K562 (cell line): Measurements from ENCODE around the gene FAM227B.

Source experiments
- CEBPG ChIP-seq, 3 experiments: fragments of 200-800 bp in 1 of 3; sonication (Bioruptor generic) in 1 of 3; sonication (generic) in 1 of 3; formaldehyde crosslinking in 1 of 3; IDR thresholded peaks in 2 of 3; conservative IDR thresholded peaks in 1 of 3; 2 replicates each; pipeline versions ENCODE4 v1.6.1 to v1.8.0; 2016 to 2022; ENCODE audit warnings: missing compliant biosample characterization in 2 of 3, missing genetic modification characterization in 2 of 3, mild to moderate bottlenecking in 1 of 3, missing genetic modification reagents in 1 of 3
- ELF4 ChIP-seq: fragments of 450-650 bp; formaldehyde crosslinking; IDR thresholded peaks from 2 replicates; pipeline ENCODE4 v1.4.0; 2022; ENCODE audit warnings: missing genetic modification characterization
- GATAD2A ChIP-seq: fragments of 450-650 bp; IDR thresholded peaks from 2 replicates; pipeline ENCODE4 v1.6.1; 2017
- TARDBP ChIP-seq: fragments of 450-650 bp; IDR thresholded peaks from 2 replicates; pipeline ENCODE4 v1.6.1; 2016
- TEAD4 ChIP-seq, 2 experiments: sonication (generic) in 1 of 2; formaldehyde crosslinking in 1 of 2; IDR thresholded peaks; 2 replicates each; pipeline versions ENCODE4 v1.6.1 to v1.8.0; 2012 to 2022; ENCODE audit warnings: borderline replicate concordance in 1 of 2, inconsistent platforms in 1 of 2, low read length in 1 of 2, mild to moderate bottlenecking in 1 of 2, missing genetic modification reagents in 1 of 2
- ZNF175 ChIP-seq: fragments of 200-800 bp; sonication (Bioruptor generic); IDR thresholded peaks from 2 replicates; pipeline ENCODE4 v1.6.1; 2016; ENCODE audit warnings: low read depth, mild to moderate bottlenecking, missing genetic modification characterization, missing compliant biosample characterization
- TF ChIP-seq, protein P1 (sequence below): IDR thresholded peaks from 3 replicates; pipeline ENCODE4 v1.6.1; 2011; ENCODE audit warnings: borderline replicate concordance, mild to moderate bottlenecking, moderate library complexity; ENCODE audit not compliant: insufficient read length; ENCODE audit errors: extremely low read depth
- TF ChIP-seq, protein P2 (sequence below): sonication (generic); formaldehyde crosslinking; IDR thresholded peaks from 2 replicates; pipeline ENCODE4 v1.8.1; 2022; ENCODE audit warnings: missing genetic modification reagents
- TF ChIP-seq, protein P3 (sequence below), 3 experiments: fragments of 200-800 bp in 1 of 3; sonication (Bioruptor generic) in 1 of 3; sonication (generic) in 1 of 3; formaldehyde crosslinking in 1 of 3; IDR thresholded peaks; 2 replicates each; pipeline versions ENCODE4 v1.6.1 to v1.8.0; 2016 to 2022; ENCODE audit warnings: mild to moderate bottlenecking in 2 of 3, missing compliant biosample characterization in 2 of 3, missing genetic modification characterization in 2 of 3, missing genetic modification reagents in 1 of 3

DNA sequence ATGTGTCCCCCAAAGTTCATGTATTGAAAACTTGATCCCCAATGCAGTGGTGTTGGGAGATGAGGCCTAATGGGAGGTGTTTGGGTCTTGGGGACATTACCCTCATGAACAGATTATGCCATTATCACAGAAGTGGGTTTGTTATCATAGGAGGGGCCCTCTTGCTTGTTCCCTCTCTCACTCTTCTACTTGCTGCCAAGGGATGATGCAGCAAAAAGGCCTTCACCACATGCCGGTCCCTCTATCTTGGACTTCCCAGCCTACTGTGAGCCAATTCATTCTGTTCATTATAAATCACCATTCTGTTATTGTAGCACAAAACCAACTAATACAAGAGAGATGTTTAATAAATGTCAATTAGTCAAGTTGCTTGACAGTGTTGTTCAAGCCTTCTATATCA is 47.2 kb downstream of the FAM227B start:
- TF ChIP-seq TEAD4 (IDR thresholded peaks at IDR 0.05; ENCODE audit: low read length) (no peak), TEAD4 (CRISPR knock-in tag; IDR thresholded peaks at IDR 0.05; ENCODE audit: borderline replicate concordance) (no peak), CEBPG (CRISPR knock-in tag; IDR thresholded peaks at IDR 0.05) (no peak), CEBPG (tag; conservative IDR thresholded peaks at IDR 0.05 in 1 of 2, IDR thresholded peaks at IDR 0.05 in 1 of 2) (no peak), ZNF175 (CRISPR knock-in tag) (no peak), GATAD2A (no peak), TARDBP (no peak), ELF4 (CRISPR knock-in tag) (no peak)
- TF ChIP-seq, protein P1, sequence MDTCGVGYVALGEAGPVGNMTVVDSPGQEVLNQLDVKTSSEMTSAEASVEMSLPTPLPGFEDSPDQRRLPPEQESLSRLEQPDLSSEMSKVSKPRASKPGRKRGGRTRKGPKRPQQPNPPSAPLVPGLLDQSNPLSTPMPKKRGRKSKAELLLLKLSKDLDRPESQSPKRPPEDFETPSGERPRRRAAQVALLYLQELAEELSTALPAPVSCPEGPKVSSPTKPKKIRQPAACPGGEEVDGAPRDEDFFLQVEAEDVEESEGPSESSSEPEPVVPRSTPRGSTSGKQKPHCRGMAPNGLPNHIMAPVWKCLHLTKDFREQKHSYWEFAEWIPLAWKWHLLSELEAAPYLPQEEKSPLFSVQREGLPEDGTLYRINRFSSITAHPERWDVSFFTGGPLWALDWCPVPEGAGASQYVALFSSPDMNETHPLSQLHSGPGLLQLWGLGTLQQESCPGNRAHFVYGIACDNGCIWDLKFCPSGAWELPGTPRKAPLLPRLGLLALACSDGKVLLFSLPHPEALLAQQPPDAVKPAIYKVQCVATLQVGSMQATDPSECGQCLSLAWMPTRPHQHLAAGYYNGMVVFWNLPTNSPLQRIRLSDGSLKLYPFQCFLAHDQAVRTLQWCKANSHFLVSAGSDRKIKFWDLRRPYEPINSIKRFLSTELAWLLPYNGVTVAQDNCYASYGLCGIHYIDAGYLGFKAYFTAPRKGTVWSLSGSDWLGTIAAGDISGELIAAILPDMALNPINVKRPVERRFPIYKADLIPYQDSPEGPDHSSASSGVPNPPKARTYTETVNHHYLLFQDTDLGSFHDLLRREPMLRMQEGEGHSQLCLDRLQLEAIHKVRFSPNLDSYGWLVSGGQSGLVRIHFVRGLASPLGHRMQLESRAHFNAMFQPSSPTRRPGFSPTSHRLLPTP = no peak
- TF ChIP-seq, protein P2, sequence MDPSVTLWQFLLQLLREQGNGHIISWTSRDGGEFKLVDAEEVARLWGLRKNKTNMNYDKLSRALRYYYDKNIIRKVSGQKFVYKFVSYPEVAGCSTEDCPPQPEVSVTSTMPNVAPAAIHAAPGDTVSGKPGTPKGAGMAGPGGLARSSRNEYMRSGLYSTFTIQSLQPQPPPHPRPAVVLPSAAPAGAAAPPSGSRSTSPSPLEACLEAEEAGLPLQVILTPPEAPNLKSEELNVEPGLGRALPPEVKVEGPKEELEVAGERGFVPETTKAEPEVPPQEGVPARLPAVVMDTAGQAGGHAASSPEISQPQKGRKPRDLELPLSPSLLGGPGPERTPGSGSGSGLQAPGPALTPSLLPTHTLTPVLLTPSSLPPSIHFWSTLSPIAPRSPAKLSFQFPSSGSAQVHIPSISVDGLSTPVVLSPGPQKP (CRISPR knock-in tag) = no peak
- TF ChIP-seq, protein P3, sequence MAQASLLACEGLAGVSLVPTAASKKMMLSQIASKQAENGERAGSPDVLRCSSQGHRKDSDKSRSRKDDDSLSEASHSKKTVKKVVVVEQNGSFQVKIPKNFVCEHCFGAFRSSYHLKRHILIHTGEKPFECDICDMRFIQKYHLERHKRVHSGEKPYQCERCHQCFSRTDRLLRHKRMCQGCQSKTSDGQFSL (CRISPR knock-in tag; IDR thresholded peaks at IDR 0.05) = no peak
- TF ChIP-seq, protein P3 (tag; IDR thresholded peaks at IDR 0.05) = no peak
